MM.1S (cell line): ENCODE data around the gene PDE4B.

ENCODE experiments used
- DNase-seq: peaks from one replicate; pipeline ENCODE4 v3.0.0-alpha.2; 2015
- H2AFZ ChIP-seq: fragments of 300-600 bp; sonication (generic); 2 replicates; pipeline ENCODE4 v1.6.0; 2016; ENCODE audit warnings: antibody characterized with exemption, low read length
- H3F3A ChIP-seq: fragments of 300-600 bp; sonication (generic); 2 replicates; pipeline ENCODE4 v1.6.1; 2016; ENCODE audit warnings: mild to moderate bottlenecking, antibody characterized with exemption, low read length, moderate library complexity, mixed read lengths; ENCODE audit not compliant: insufficient read depth
- H3K27ac ChIP-seq: fragments of 300-600 bp; sonication (generic); 2 replicates; pipeline ENCODE4 v1.5.1; 2016; ENCODE audit warnings: mild to moderate bottlenecking, low read length
- H3K27me3 ChIP-seq: fragments of 300-600 bp; sonication (generic); replicated peaks from 2 replicates; pipeline ENCODE4 v1.6.0; 2016; ENCODE audit warnings: low read length; ENCODE audit not compliant: insufficient read depth
- H3K36me3 ChIP-seq: fragments of 300-600 bp; sonication (generic); replicated peaks from 2 replicates; pipeline ENCODE4 v1.6.1; 2016; ENCODE audit warnings: mild to moderate bottlenecking, low read length, mixed read lengths; ENCODE audit not compliant: insufficient read depth
- H3K4me1 ChIP-seq: fragments of 300-600 bp; sonication (generic); 2 replicates; pipeline ENCODE4 v1.6.1; 2016; ENCODE audit warnings: low read length, mixed read lengths
- H3K4me2 ChIP-seq: fragments of 300-600 bp; sonication (generic); 2 replicates; pipeline ENCODE4 v1.6.0; 2016; ENCODE audit warnings: low read depth, low read length
- H3K4me3 ChIP-seq: fragments of 300-600 bp; sonication (generic); 2 replicates; pipeline ENCODE4 v1.5.1; 2016; ENCODE audit warnings: low read length, mixed read lengths
- H3K79me2 ChIP-seq: fragments of 300-600 bp; sonication (generic); 2 replicates; pipeline ENCODE4 v1.6.1; 2016; ENCODE audit warnings: mixed run types, low read length, mixed read lengths
- H3K9ac ChIP-seq: fragments of 300-600 bp; sonication (generic); 2 replicates; pipeline ENCODE4 v1.6.1; 2016; ENCODE audit warnings: low read length, mixed read lengths
- H3K9me2 ChIP-seq: fragments of 300-600 bp; sonication (generic); replicated peaks from 2 replicates; pipeline ENCODE4 v1.6.1; 2016; ENCODE audit warnings: mild to moderate bottlenecking, low read length, mixed read lengths; ENCODE audit not compliant: insufficient read depth
- H3K9me3 ChIP-seq: fragments of 300-600 bp; sonication (generic); replicated peaks from 2 replicates; pipeline ENCODE4 v1.6.1; 2016; ENCODE audit warnings: mild to moderate bottlenecking, low read length, mixed read lengths; ENCODE audit not compliant: insufficient read depth
- H4K20me1 ChIP-seq: fragments of 300-600 bp; sonication (generic); 2 replicates; pipeline ENCODE4 v1.6.1; 2016; ENCODE audit warnings: mild to moderate bottlenecking, low read length, moderate library complexity, mixed read lengths; ENCODE audit not compliant: insufficient read depth
- EZH2 ChIP-seq: fragments of 300-600 bp; sonication (generic); optimal IDR thresholded peaks from 2 replicates; pipeline ENCODE3; 2017; ENCODE audit warnings: low read depth, mild to moderate bottlenecking, antibody characterized with exemption, low read length, mixed read lengths
- EZH2phosphoT487 ChIP-seq: fragments of 300-600 bp; sonication (generic); IDR thresholded peaks from 2 replicates; pipeline ENCODE4 v1.6.1; 2018; ENCODE audit warnings: antibody characterized with exemption, low read length
- TF ChIP-seq, protein P1 (sequence below): fragments of 300-600 bp; sonication (generic); IDR thresholded peaks from 2 replicates; pipeline ENCODE4 v1.5.1; 2016; ENCODE audit warnings: antibody characterized with exemption, low read length, mixed read lengths

Gene PDE4B

GRCh38 chr1:66214901-66215300, 422.2 kb downstream of the PDE4B start:
- DNase-seq: peak; percentile 78
- H3K79me2 ChIP-seq: no peaks in the 10 kb centered on the region
- H3K27me3 ChIP-seq: no peaks in the 10 kb centered on the region
- H4K20me1 ChIP-seq: no peaks in the 10 kb centered on the region
- peak overlapping the region; percentile 45; the same call in 1 of the 2 replicates for H3K4me2 ChIP-seq
- H3K4me3 ChIP-seq: no peak overlapping the region
- TF ChIP-seq, protein P1, sequence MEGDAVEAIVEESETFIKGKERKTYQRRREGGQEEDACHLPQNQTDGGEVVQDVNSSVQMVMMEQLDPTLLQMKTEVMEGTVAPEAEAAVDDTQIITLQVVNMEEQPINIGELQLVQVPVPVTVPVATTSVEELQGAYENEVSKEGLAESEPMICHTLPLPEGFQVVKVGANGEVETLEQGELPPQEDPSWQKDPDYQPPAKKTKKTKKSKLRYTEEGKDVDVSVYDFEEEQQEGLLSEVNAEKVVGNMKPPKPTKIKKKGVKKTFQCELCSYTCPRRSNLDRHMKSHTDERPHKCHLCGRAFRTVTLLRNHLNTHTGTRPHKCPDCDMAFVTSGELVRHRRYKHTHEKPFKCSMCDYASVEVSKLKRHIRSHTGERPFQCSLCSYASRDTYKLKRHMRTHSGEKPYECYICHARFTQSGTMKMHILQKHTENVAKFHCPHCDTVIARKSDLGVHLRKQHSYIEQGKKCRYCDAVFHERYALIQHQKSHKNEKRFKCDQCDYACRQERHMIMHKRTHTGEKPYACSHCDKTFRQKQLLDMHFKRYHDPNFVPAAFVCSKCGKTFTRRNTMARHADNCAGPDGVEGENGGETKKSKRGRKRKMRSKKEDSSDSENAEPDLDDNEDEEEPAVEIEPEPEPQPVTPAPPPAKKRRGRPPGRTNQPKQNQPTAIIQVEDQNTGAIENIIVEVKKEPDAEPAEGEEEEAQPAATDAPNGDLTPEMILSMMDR: no peak
- TF ChIP-seq EZH2 (no peak), EZH2phosphoT487 (no peak)
- H3K36me3 ChIP-seq: no peaks in the 10 kb centered on the region
- no peak overlapping the region for H2AFZ ChIP-seq
- H3K9me3 ChIP-seq: no peaks in the 10 kb centered on the region
- H3K27ac ChIP-seq: no peak overlapping the region
- H3F3A ChIP-seq: peaks cover 4% of the 10 kb centered on the region
- H3K4me1 ChIP-seq: peaks cover 20% of the 10 kb centered on the region
- H3K9ac ChIP-seq: no peak overlapping the region
- H3K9me2 ChIP-seq: no peaks in the 10 kb centered on the region

DNA sequence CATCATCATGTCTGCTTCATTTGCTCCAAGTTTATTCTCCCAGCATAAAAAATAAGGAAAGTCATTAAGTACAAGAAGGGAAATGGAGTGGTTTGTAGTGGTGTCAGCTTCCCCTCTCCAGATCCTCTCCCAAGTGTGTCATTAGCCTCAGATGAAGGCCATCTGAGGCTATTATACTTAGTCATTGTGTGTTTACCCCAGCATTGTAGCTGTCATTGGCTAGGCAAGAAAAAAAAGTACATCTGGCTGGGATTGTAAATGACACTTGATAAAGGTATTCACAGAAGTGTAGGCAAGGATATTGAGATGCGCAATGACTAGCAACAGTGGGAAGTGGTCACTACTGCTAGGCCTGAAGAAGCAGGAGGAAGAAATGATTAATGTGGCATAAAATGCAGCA, 424.3 kb downstream of the PDE4B start:
- H3K4me2 ChIP-seq: no peak overlapping the region
- H3K36me3 ChIP-seq: no peaks in the 10 kb centered on the region
- H3F3A ChIP-seq: peaks cover 4% of the 10 kb centered on the region
- H3K27me3 ChIP-seq: no peaks in the 10 kb centered on the region
- no peak overlapping the region for H2AFZ ChIP-seq
- TF ChIP-seq EZH2phosphoT487 (no peak), EZH2 (no peak)
- TF ChIP-seq, protein P1: no peak
- no peak for DNase-seq
- no peaks in the 10 kb centered on the region for H3K79me2 ChIP-seq
- H3K9me2 ChIP-seq: no peaks in the 10 kb centered on the region
- H3K4me1 ChIP-seq: peaks cover 20% of the 10 kb centered on the region
- no peak overlapping the region for H3K9ac ChIP-seq
- H3K9me3 ChIP-seq: no peaks in the 10 kb centered on the region
- no peaks in the 10 kb centered on the region for H4K20me1 ChIP-seq
- no peak overlapping the region for H3K4me3 ChIP-seq
- H3K27ac ChIP-seq: no peak overlapping the region

DNA sequence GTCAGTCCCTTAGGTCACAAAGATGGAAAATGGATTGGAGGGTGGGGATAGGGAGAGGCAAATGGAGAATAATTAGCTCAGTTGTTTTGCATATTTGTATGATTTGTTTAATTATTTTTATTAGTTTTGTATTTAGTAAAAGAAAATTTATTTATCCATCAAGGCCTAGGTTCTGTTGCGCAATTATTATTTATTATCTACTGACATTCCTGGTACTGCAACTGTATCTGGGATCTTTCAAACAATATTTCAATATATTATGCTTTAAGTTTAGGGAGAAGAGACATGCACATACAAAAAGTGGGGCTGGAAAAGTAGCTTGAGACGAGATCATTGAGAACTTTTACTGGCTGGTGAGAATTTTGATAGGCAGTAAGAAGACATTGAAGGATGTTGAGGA, 424.9 kb downstream of the PDE4B start:
- Histone ChIP-seq H3K27ac (no peak overlapping the region), H3K27me3 (no peaks in the 10 kb centered on the region), H3K79me2 (no peaks in the 10 kb centered on the region), H3K9ac (no peak overlapping the region), H3K4me3 (no peak overlapping the region), H4K20me1 (no peaks in the 10 kb centered on the region), H3K9me2 (no peaks in the 10 kb centered on the region), H2AFZ (no peak overlapping the region), H3K36me3 (no peaks in the 10 kb centered on the region), H3F3A (peaks cover 4% of the 10 kb centered on the region), H3K4me1 (peaks cover 20% of the 10 kb centered on the region), H3K9me3 (no peaks in the 10 kb centered on the region), H3K4me2 (no peak overlapping the region)
- no peak for DNase-seq
- TF ChIP-seq, protein P1: no peak
- TF ChIP-seq EZH2 (no peak), EZH2phosphoT487 (no peak)
